CD4-positive, alpha-beta T cell treated with Interleukin-4 for 4 hours (primary cell): ENCODE results near the gene C1QL2.

Experiments
- DNase-seq: peaks from one replicate; pipeline ENCODE4 v3.0.0-alpha.2; 2020

Gene C1QL2

GRCh38 chr2:119136872-119137271, 21.7 kb downstream of the C1QL2 start:
- no peak for DNase-seq

DNA sequence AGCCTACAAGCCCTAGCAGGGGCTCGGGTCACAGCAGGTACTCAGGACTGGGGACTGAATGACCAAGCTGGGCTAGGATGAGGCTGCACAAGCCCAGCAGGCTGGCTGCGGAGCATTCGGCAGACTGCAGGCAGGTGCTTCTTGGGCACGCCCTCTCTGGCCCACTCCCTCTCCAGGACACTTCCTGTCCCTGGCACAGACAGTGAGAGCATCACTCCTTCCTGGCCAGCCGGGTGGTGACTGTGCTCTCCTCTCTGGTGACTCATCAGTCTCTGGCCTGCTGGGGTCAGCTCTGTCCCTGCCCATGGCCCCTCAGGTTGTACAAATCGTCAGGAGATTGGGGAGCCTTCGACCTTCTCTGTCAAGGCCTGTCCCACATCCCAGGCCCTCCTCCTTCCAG, 22.5 kb downstream of the C1QL2 start:
- DNase-seq: no peak

DNA sequence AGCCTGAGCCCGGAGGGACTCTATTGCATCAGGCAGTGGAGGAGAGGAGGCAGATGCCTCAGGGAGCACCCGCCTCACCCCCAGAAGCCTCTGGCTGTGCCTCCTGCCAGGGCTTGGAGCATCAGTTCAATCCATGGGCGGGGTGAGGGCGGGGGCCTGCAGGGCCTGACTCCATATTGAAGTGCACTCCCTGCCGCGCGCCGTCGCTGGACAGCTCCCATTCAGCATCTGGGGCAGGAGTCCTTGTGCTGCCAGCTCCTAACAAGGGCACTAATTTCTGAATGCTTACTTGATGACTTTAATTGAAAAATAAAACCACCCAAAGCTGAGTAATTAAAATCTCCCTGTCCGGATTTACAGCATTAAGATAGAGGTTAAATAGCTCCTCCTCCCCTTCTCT, 23.8 kb downstream of the C1QL2 start:
- no peak for DNase-seq

DNA sequence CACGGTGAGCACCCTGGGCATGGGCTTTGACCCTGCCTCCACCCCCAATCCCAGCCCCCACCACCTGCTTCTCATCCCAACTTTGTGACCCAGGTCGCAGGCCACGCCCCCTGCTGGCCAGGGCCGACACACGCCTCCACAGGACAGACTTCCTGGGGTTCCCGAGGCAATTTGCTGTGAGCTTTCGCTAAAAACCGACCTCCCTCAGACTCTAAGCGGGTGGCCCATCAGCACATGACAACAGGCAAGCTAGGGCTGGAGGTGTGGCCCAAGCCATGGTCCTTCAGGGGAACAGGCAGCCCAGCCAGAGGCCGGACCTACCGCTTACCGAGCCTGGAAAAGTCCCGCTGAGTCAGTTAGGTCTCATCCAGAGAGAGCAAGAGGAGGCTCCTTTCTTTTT, 31.9 kb downstream of the C1QL2 start:
- DNase-seq: peak; percentile 2

DNA sequence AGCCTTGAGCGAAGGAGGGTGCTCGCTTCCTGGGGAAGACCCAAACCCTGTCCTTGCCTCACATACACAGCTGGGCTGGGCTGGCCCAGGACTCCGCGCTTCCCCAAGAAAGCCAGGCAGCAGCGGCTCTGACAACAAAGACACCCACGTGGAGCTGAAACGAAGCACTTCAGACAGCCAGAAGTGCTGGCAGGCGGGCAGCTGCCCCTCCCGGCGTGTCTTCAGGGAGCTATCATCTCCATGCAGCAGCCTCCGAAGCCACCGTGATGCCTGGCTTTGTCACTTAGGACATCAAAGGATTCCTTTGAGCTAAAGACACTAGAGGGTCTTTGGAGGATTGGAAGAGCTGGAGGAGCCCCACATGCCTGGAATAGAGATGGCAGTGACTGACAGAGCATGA, 35.2 kb downstream of the C1QL2 start:
- no peak for DNase-seq

- no peak for DNase-seq
These were observed 35.9 kb downstream of the C1QL2 start for GRCh38 chr2:119122663-119123062.

- DNase-seq: no peak
These were observed 38.4 kb downstream of the C1QL2 start for GRCh38 chr2:119119999-119120756.

DNA sequence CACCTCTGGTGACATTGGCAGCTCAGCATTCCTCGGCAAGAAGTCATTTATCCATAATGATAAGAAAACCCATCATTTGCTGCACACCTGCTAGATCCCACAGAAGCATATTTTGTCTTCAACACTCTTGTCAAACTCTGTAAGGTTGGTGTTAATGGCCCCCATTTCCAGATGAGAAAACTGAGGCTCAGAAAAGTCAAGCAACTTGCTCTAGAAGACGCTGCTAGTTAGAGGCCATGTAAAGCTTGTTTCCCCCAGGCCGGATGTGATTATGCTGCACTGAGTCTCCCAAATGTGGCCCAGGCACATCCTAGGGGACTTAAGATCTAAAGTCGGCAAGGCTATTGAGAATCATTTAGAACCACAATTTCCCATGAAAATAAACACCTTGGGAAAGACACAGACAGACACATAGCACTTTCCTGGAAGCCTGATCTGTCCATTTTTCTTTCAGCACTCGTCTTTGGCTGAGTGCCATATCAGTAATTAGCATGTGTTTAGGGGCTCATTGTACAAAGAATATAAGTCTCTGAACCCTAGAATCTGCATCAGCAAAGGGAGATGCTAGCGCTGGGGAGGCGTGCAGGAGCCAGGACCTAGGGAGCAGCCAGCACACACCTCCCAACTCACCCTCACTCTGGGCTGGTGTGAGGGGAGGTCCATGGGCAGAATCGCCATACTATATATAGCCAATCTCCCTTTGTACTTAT, 39.3 kb downstream of the C1QL2 start:
- DNase-seq: no peak

DNA sequence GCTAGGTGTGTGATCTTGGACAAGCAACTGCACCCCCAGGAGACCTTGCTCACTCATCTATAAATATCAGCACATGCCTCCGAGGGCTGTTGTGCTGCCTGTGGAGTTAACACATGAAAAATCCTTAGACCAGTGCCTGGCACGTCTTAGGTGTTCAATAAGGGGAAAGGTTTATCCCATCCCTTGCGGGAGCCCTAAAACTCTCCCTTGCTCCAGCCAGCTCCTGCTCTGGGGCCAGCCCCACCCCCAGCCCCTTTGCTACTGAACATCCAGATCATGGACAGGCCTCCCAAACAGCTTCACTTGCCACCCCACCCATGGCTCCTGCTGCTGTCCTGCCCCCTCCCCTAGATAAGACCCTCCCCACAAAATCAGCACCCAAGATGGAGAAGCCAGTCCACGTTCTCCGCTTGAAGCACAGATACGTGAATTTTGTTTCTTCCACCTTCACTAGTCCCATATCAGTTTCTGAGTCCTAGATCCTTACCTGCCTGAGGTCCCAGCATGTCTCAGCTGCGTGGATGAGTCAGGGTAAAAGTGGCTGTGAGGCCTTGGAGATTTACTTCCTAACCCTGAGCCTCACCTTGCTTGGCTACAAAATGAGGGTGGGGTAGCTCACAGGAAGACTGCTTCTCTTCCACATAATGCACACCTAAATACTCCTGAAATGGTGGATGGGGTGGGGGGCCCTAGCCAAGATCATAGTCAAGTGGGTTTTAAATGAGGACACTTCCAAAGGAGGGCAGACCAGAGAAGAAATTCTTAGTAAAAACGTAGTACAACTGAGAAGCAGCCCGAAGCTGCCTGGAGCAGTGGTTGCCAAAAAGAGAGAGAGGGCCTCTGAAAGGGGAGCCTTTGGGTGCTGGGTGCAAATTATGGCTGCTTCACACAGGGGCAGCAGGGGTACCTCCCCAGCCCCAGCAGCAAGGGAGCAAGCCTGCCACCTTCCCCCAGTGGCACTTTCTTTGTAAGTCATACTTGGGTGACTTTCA, 40.4 kb downstream of the C1QL2 start:
- no peak for DNase-seq

DNA sequence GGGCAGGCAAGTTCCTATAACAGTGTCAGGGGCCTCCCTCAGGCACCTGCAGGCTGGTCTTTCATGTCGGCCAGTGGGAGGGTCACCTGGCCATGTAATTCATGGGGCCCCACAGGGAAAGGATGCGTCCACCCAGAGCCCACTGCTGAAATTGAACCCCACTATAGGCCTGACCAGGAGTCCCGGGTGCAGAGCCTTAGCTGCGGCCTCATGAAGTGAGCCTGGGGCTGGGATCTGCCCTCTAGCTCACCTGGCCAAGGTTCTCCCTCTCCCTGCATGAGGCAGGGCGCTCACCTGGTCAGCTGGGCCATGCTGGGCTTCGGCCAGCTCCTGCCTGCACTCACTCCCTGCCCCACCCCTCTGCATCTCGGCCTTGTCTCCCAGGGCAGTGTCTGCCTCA, 41.1 kb downstream of the C1QL2 start:
- DNase-seq: no peak

DNA sequence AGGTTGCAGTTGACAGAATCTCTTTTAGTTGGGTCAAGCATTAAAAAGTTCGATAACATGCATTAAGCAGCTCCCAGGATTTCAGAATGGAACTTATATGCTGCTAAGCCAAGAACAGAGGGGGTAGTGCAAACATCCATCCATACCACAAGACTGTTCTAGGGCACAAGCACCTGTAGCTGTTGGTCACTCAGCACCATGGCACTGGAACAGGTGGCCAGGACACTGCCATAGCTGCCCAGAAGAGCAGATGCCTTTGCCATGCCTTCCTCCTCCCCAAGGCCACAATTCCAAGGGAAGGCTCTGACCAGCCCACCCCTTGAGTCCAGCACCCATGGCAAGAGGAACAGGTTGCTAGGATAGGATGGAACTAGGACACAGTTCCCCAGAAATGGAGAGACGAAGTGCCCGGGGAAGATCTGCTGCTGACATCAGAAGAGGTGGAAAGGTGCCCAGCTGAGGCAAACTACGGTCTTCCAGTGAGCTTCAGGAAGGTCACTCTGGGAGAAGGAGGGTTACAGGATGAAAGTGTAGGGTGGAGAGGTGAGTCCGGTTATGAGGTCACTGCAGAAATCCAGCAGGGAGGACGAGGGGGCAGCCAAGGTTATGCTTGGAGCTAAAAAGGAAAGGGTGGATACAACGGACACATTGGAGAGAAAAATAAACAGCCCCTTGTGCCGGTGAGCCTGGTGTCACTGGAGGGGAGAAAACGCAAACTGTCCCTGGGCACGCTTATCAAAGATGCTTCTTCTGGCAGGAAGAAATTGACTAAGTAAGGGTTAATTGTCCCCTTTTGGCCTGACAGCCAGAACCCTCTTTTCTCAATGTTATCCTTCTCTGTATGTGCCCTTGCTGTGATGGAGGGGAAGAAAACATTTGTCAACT, 41.9 kb downstream of the C1QL2 start:
- no peak for DNase-seq

GRCh38 chr2:119114266-119114665, 44.3 kb downstream of the C1QL2 start:
- DNase-seq: no peak

GRCh38 chr2:119113489-119113770, 45.1 kb downstream of the C1QL2 start:
- no peak for DNase-seq

DNA sequence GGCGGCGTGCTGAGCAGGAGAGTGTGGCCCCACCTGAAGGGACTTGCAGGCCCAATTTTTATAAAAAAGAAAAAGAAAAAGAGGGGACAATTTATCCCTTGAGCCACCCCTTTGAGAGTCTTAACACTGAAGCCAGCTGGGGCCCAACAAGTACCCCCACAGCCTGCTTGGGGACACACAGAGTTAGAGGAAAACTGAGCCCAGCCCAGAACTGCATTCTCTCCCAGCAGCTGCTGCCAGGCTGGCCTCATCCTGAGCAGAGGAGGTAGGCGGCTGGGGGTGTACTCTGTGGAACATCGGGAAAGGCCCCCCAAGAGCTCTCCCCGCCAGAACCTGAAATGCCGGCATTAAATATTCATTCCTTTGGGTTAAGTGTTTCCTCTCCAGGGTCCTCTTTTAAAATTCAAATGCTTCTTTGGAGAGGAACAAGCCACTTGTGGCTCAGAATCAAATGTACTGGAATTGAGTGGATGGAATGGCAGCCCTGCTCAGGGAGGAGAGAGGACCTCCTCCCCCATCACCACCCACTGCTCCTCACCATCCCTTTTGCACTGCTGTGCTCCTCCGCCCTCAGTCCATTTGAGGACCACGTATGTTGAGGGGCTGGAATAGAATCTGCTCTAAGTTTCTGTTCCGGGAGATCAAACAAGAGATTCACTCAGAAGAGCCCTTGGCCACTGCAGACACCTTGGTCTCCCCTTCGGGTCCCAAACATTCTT, 45.6 kb downstream of the C1QL2 start:
- no peak for DNase-seq

GRCh38 chr2:119112230-119112629, 46.3 kb downstream of the C1QL2 start:
- DNase-seq: no peak

DNA sequence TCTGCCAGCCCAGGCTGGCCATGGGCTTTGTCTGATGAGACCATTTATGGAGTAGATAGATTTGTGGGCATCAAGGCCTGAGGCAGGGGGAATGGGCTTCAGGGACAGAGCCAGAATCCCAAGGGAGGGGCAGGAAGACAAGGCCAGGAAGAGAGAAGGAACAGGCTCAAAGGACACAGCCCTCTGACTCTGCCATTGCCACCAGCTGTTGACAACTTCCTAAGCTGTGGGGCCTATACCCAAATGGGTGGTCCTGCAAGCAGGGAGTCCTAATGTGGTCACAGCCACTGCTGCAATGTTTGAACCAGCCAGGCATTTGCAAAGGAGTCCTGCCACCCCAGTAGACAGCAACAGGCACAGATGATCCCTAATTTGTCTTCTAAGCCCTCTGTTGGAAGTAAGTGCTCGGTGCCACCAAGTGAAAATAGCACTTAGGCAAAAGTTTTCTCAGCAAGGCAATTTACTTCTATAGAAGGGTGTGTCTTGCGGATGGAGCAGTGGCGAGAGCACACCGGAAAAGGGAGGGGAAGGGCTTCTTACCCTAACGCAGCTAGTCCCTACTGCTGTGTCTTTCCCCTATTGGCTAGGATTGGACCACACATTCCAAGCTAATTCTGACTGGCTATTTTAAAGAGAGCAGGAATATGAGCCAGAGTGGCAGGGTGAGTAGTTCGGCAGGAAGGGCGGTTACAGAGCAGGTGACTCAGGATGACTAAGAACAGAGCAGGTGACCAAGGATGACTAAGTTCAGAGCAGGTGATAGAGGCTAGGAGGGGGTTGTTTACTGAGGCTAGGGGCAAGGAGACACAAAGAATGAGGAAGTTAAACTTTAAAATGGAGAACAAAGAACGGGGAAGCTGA, 47.2 kb downstream of the C1QL2 start:
- no peak for DNase-seq

DNA sequence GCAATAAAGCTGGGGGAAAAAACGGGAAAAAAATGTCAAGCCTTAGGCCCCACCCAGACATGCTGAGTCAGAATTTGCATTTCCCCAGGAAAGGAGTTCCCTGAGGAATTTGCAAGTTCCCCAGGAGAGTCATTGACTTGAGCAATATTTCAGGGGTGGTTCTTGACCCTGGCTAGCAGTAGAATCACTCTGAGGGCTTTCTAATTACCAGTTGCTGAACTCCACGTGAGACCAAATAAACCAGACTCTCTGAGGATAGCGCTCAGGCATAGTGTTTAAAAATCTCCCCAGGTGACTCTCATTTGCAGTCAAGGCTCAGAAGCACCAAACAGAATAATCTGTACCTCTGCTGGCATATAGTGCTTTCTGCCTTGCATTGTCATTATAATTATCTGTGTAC, 48.7 kb downstream of the C1QL2 start:
- no peak for DNase-seq

- no peak for DNase-seq
These were observed 50.4 kb downstream of the C1QL2 start for GRCh38 chr2:119108186-119108585.

DNA sequence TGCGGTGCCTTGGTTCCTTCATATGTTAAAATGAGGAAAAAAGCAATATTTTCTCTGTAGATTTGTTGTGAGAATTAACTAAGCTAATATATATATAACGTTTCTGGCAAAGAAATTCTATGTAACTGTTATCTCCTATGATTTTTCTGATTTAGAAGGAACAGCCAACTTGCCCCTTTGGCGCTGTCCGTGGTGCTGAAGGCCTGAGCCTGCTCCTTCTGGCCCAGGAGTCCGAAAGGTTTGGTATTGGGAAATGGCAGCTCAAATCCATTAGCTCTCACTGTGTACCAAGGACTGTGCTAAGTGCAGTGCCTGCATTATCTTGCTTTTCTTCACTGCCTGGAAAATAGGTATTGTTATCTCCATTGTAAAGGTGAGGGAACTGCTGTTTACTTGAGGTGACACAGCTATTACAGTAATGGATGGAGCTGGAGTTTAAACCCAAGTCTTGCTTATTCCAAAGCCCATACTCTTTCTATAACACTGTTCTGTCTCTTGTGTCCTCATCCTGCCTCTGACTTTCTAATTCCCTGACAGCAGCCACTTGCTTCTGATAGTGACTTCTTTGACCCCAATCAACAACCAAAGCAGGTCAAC, 52.2 kb downstream of the C1QL2 start:
- DNase-seq: no peak
